Measurements from ENCODE around the gene KCTD17.

- TF ChIP-seq, protein P1, sequence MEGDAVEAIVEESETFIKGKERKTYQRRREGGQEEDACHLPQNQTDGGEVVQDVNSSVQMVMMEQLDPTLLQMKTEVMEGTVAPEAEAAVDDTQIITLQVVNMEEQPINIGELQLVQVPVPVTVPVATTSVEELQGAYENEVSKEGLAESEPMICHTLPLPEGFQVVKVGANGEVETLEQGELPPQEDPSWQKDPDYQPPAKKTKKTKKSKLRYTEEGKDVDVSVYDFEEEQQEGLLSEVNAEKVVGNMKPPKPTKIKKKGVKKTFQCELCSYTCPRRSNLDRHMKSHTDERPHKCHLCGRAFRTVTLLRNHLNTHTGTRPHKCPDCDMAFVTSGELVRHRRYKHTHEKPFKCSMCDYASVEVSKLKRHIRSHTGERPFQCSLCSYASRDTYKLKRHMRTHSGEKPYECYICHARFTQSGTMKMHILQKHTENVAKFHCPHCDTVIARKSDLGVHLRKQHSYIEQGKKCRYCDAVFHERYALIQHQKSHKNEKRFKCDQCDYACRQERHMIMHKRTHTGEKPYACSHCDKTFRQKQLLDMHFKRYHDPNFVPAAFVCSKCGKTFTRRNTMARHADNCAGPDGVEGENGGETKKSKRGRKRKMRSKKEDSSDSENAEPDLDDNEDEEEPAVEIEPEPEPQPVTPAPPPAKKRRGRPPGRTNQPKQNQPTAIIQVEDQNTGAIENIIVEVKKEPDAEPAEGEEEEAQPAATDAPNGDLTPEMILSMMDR (IDR thresholded peaks at IDR 0.05), result no peak
- no peak for TF ChIP-seq POLR2A (IDR thresholded peaks at IDR 0.05; ENCODE audit: low read depth)
Observed at GRCh38 chr22:37044634-37045625, 6.6 kb upstream of the KCTD17 start.

All from esophagus muscularis mucosa (tissue), 3 donors.